ENCODE results near the gene HSP90AA1. TPM values are rescaled to one million over a fixed set of nuclear protein-coding genes. Genes with fewer than 3 reads are reported as not detected.
A peak's percentile ranks its signal among the peaks of the same experiment; 100 is the strongest.
"Not testable (repeated sequence)": the region's sequence is repeated elsewhere in the genome, so short reads cannot be mapped to it uniquely, and the experiment has no call there.

HSP90AA1 gene
- total RNA-seq, 1 donor from 2014 or later = 818 TPM

- no peak for DNase-seq (ENCODE audit: low spot score)
Observed at GRCh38 chr14:102071283-102071998, 15.4 kb downstream of the HSP90AA1 start.

- no peak for DNase-seq (ENCODE audit: low spot score)
Observed at GRCh38 chr14:102066041-102066451, 20.8 kb downstream of the HSP90AA1 start.

- DNase-seq (ENCODE audit: low spot score) = not testable (repeated sequence)
Observed at GRCh38 chr14:102064590-102064989, 22.3 kb downstream of the HSP90AA1 start.

- no peak for DNase-seq (ENCODE audit: low spot score)
Observed at GRCh38 chr14:102063808-102064429, 22.9 kb downstream of the HSP90AA1 start.

GRCh38 chr14:102063109-102063807, 23.6 kb downstream of the HSP90AA1 start:
- peak; percentile 90 for DNase-seq (ENCODE audit: low spot score)

GRCh38 chr14:102058961-102059360, 27.9 kb downstream of the HSP90AA1 start:
- no peak for DNase-seq (ENCODE audit: low spot score)

GRCh38 chr14:102058146-102058545, 28.7 kb downstream of the HSP90AA1 start:
- DNase-seq (ENCODE audit: low spot score) = no peak

- no peak for DNase-seq (ENCODE audit: low spot score)
Observed at GRCh38 chr14:102057480-102058114, 29.2 kb downstream of the HSP90AA1 start.

- no peak for DNase-seq (ENCODE audit: low spot score)
Observed at GRCh38 chr14:102056694-102057442, 30.0 kb downstream of the HSP90AA1 start.

GRCh38 chr14:102055181-102055901, 31.5 kb downstream of the HSP90AA1 start:
- DNase-seq (ENCODE audit: low spot score) = no peak

- no peak for DNase-seq (ENCODE audit: low spot score)
Observed at GRCh38 chr14:102052522-102052921, 34.3 kb downstream of the HSP90AA1 start.

GRCh38 chr14:102050625-102051024, 36.2 kb downstream of the HSP90AA1 start:
- DNase-seq (ENCODE audit: low spot score) = no peak

GRCh38 chr14:102050026-102050405, 36.8 kb downstream of the HSP90AA1 start:
- no peak for DNase-seq (ENCODE audit: low spot score)

- DNase-seq (ENCODE audit: low spot score) = no peak
Observed at GRCh38 chr14:102049258-102050025, 37.4 kb downstream of the HSP90AA1 start.

GRCh38 chr14:102047808-102048540, 38.9 kb downstream of the HSP90AA1 start:
- no peak for DNase-seq (ENCODE audit: low spot score)

- peak; percentile 81 for DNase-seq (ENCODE audit: low spot score)
Observed at GRCh38 chr14:102046337-102047278, 40.2 kb downstream of the HSP90AA1 start.

GRCh38 chr14:102044566-102044965, 42.3 kb downstream of the HSP90AA1 start:
- no peak for DNase-seq (ENCODE audit: low spot score)
